SKM-1 (cell line): ENCODE data around the gene USP6.
"Not testable (repeated sequence)": the region's sequence is repeated elsewhere in the genome, so short reads cannot be mapped to it uniquely, and the experiment has no call there.

Experiments used
- DNase-seq: peaks from one replicate; lab custom pipeline; 2025; ENCODE audit not compliant: unreplicated experiment; lab: John Stamatoyannopoulos, UW

The USP6 gene

GRCh38 chr17:5135131-5135712 lies 19.4 kb downstream of the USP6 start:
- DNase-seq, result not testable (repeated sequence)

DNA sequence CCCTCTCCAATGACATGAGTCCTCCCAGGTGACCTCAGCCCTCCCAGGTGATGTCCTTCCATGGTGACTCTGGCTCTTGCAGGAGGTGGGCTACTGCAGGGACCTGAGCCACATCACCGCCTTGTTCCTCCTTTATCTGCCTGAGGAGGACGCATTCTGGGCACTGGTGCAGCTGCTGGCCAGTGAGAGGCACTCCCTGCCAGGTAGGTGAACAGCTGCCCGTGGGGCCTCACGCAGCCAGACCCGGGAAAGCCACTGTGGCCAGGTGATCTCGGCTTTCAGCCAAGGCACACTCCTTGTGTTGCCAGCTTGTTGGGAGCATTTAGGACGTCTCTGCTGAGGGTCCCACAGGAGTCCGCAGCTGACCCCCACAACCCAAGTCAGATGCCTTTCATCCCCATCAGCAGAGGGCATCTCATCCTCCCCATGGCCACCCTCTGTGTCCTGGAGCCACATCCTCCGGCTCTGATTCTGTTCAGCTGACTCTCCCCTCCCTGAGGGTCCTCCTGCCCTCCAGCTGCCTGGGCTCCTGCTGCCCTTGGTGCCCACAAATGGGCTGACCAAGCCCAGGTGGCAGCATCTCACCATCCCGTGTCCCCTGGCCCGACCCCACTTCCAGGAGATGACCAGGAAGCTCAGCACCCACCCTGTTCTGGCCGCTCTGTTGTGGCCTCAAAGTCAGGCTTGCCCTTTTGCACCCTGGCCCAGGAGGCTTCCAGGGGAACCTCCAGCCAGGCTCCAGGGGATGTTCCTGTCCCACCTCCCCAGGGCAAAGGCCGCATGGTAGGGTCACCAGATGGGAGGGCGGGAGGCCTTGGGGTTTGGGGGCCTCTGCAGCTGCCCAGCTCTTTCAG lies 20.1 kb downstream of the USP6 start:
- DNase-seq, result no peak

GRCh38 chr17:5136580-5137412 lies 21.0 kb downstream of the USP6 start:
- not testable (repeated sequence) for DNase-seq

GRCh38 chr17:5137511-5138197 lies 21.8 kb downstream of the USP6 start:
- DNase-seq, result not testable (repeated sequence)

DNA sequence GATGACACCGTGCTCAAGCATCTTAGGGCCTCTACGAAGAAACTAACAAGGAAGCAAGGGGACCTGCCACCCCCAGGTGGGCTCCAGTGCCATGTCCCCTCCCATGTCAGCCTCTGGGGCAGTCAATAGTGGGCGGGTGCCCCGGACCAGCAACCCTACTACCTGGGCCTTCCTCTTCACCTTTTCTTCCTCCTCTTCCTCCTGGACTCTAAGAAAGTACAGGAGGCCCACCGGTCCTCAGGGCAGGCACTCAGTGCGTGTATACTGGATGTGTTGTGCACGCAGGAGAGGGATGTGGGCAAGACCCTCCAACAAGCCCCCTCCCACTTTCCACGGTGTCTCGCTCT lies 22.3 kb downstream of the USP6 start:
- DNase-seq, result not testable (repeated sequence)

DNA sequence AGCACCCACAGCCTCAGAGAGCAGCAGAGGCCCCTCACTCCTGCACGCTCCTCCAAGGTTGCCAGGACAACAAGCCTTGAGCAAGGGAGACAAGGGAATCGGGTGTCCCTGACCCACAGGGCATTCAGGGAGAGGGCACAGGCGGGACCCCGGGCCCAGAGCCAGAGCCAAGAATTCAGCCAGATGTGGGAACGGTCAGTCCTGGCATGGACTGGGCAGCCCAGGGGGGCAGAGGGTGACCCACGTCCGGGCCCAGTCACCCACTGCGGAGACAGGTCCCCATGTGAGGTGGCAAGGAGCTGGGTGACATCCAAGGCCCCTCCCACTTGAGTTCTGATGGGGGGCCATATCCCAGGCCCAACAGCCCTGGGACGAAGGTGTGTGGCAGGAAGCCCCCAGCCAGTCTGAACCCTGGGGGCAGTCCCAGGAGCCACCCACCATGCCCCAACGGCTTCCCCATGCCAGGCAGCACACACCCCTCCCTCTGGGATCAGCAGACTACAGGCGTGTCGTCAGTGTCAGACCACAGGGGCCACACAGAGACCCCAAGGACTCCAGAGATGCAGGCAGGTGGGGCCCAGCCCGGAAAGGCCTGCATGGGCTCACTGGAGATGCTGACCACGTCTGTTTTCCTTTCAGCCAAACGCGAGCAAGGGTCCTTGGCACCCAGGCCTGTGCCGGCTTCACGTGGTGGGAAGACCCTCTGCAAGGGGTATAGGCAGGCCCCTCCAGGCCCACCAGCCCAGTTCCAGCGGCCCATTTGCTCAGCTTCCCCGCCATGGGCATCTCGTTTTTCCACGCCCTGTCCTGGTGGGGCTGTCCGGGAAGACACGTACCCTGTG lies 23.0 kb downstream of the USP6 start:
- no peak for DNase-seq

- no peak for DNase-seq
Observed at GRCh38 chr17:5139458-5139732, 23.6 kb downstream of the USP6 start.

GRCh38 chr17:5142877-5143276 lies 27.0 kb downstream of the USP6 start:
- DNase-seq, result not testable (repeated sequence)

GRCh38 chr17:5146122-5146521 lies 30.3 kb downstream of the USP6 start:
- not testable (repeated sequence) for DNase-seq

DNA sequence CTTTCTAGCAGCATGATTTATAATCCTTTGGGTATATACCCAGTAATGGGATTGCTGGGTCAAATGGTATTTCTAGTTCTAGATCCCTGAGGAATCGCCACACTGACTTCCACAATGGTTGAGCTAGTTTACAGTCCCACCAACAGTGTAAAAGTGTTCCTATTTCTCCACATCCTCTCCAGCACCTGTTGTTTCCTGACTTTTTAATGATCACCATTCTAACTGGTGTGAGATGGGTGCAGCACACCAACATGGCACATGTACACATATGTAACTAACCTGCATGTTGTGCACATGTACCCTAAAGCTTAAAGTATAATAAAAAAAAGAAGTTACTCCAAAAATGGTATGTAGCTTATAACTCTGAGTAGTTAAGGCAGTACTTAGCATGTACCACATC lies 44.9 kb downstream of the USP6 start:
- DNase-seq, result not testable (repeated sequence)

DNA sequence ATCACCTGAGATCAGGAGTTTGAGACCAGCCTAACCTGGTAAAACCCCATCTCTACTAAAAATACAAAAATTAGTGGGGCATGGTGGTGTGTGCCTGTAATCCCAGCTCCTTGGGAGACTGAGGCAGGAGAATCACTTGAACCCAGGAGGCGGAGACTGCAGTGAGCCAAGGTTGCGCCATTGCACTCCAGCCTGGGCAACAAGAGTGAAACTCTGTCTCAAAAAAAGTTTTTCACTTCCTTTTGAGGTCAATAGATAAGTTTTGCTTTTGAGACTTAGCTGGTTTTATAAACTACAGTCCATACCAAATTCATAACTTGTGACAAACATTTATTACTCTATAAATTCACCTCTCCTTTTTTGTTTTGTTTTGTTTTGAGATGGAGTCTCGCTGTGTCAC lies 46.0 kb downstream of the USP6 start:
- DNase-seq, result not testable (repeated sequence)

- no peak for DNase-seq
Observed at GRCh38 chr17:5164436-5164835, 48.6 kb downstream of the USP6 start.

GRCh38 chr17:5165791-5166564 lies 50.1 kb downstream of the USP6 start:
- DNase-seq, result not testable (repeated sequence)

DNA sequence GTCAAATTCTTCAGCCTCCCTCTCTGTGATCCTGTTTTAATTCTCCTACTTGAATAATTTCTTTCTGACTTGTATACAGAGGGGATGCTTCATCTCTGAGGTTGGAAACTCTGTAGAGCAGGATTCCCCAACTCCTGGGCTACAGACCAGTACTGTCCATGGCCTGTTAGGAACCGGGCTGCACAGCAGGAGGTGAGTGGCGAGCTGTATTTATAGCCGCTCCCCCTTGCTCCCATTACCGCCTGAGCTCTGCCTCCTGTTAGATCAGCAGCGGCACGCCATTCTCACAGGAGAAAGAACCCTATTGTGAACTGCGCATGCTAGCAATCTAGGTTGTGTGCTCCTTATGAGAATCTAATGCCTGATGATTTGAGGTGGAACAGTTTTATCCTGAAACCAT lies 59.2 kb downstream of the USP6 start:
- DNase-seq, result not testable (repeated sequence)

GRCh38 chr17:5179003-5179402 lies 63.2 kb downstream of the USP6 start:
- no peak for DNase-seq

GRCh38 chr17:5181509-5182305 lies 65.9 kb downstream of the USP6 start:
- no peak for DNase-seq

GRCh38 chr17:5182597-5183409 lies 67.0 kb downstream of the USP6 start:
- no peak for DNase-seq

DNA sequence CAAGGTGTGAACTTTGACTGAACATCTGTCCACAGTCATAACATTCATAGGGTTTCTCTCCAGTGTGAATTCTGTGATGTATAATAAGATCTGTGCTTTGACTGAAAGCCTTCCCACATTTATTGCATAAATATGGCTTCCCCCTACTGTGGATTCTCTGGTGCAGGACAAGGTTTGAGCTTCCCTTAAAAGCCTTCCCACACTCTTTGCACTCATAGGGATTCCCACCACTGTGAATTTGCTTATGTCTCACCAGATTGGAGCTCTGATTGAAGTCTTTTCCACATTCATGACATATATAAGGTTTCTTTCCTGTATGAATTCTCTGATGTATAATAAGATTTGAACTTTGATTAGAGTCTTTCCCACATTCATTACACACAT lies 67.6 kb downstream of the USP6 start:
- DNase-seq, result no peak
